ENCODE results near the gene NLRP5.
A peak's percentile ranks its signal among the peaks of the same experiment; 100 is the strongest.

Gene NLRP5

GRCh38 chr19:56106397-56106849 is 119.8 kb downstream of the NLRP5 start:
- Histone ChIP-seq H2BK5ac (ENCODE audit: low read length) (no peak overlapping the region), H3K4me2 (ENCODE audit: low read length) (no peak overlapping the region), H3K27ac (ENCODE audit: low read depth, low read length) (no peak overlapping the region), H4K5ac (ENCODE audit: low read length) (no peak overlapping the region), H3K4me3 (ENCODE audit: low read length) (no peak overlapping the region), H3K56ac (ENCODE audit: low read length) (peak overlapping the region; percentile 15), H2BK15ac (replicated peaks; ENCODE audit: low read depth) (no peak overlapping the region), H3K27me3 (ENCODE audit: insufficient read depth, low read length, poor library complexity) (no peaks in the 10 kb centered on the region), H3K79me2 (ENCODE audit: control insufficient read depth, insufficient read depth, low read length) (peaks cover 78% of the 10 kb centered on the region), H3K9ac (ENCODE audit: low read length) (no peak overlapping the region), H3K23ac (ENCODE audit: low read length) (no peak overlapping the region), H3K36me3 (ENCODE audit: control insufficient read depth, insufficient read depth, low read length) (peaks cover 2% of the 10 kb centered on the region), H3K4ac (ENCODE audit: low read depth, low read length) (no peak overlapping the region), H2BK120ac (ENCODE audit: low read depth, low read length) (no peak overlapping the region), H3K18ac (ENCODE audit: low read length) (no peak overlapping the region), H2AK5ac (ENCODE audit: low read length) (no peak overlapping the region), H3K79me1 (ENCODE audit: low read length) (peaks cover 16% of the 10 kb centered on the region), H4K8ac (ENCODE audit: low read depth, low read length) (no peak overlapping the region), H3K4me1 (ENCODE audit: control insufficient read depth, low read depth, low read length) (peaks cover 3% of the 10 kb centered on the region)
- DNase-seq, result no peak
- WGBS (ENCODE audit: extremely low coverage, insufficient coverage, low lambda C conversion rate), result no CpG with 5 or more reads among the region's 27 CpGs

- Histone ChIP-seq H3K4me3 (ENCODE audit: low read length) (no peak overlapping the region), H3K79me2 (ENCODE audit: control insufficient read depth, insufficient read depth, low read length) (peaks cover 84% of the 10 kb centered on the region), H3K23ac (ENCODE audit: low read length) (no peak overlapping the region), H2BK15ac (replicated peaks; ENCODE audit: low read depth) (no peak overlapping the region), H3K18ac (ENCODE audit: low read length) (no peak overlapping the region), H3K79me1 (ENCODE audit: low read length) (peaks cover 20% of the 10 kb centered on the region), H2BK5ac (ENCODE audit: low read length) (no peak overlapping the region), H3K4ac (ENCODE audit: low read depth, low read length) (no peak overlapping the region), H3K9ac (ENCODE audit: low read length) (no peak overlapping the region), H4K5ac (ENCODE audit: low read length) (no peak overlapping the region), H2BK120ac (ENCODE audit: low read depth, low read length) (no peak overlapping the region), H3K27ac (ENCODE audit: low read depth, low read length) (no peak overlapping the region), H3K36me3 (ENCODE audit: control insufficient read depth, insufficient read depth, low read length) (peaks cover 2% of the 10 kb centered on the region), H3K4me1 (ENCODE audit: control insufficient read depth, low read depth, low read length) (peaks cover 3% of the 10 kb centered on the region), H2AK5ac (ENCODE audit: low read length) (no peak overlapping the region), H4K8ac (ENCODE audit: low read depth, low read length) (no peak overlapping the region), H3K4me2 (ENCODE audit: low read length) (no peak overlapping the region), H3K27me3 (ENCODE audit: insufficient read depth, low read length, poor library complexity) (no peaks in the 10 kb centered on the region), H3K56ac (ENCODE audit: low read length) (no peak overlapping the region)
- DNase-seq, result no peak
- no CpG with 5 or more reads among the region's 11 CpGs for WGBS (ENCODE audit: extremely low coverage, insufficient coverage, low lambda C conversion rate)
Observed at GRCh38 chr19:56106993-56107392, 120.4 kb downstream of the NLRP5 start.

- Histone ChIP-seq H2AK5ac (ENCODE audit: low read length) (no peak overlapping the region), H4K8ac (ENCODE audit: low read depth, low read length) (no peak overlapping the region), H3K4ac (ENCODE audit: low read depth, low read length) (no peak overlapping the region), H3K27me3 (ENCODE audit: insufficient read depth, low read length, poor library complexity) (no peaks in the 10 kb centered on the region), H3K18ac (ENCODE audit: low read length) (no peak overlapping the region), H3K79me1 (ENCODE audit: low read length) (peaks cover 20% of the 10 kb centered on the region), H2BK120ac (ENCODE audit: low read depth, low read length) (no peak overlapping the region), H2BK15ac (replicated peaks; ENCODE audit: low read depth) (no peak overlapping the region), H3K4me2 (ENCODE audit: low read length) (no peak overlapping the region), H3K9ac (ENCODE audit: low read length) (no peak overlapping the region), H3K23ac (ENCODE audit: low read length) (no peak overlapping the region), H2BK5ac (ENCODE audit: low read length) (no peak overlapping the region), H3K56ac (ENCODE audit: low read length) (no peak overlapping the region), H3K36me3 (ENCODE audit: control insufficient read depth, insufficient read depth, low read length) (peaks cover 2% of the 10 kb centered on the region), H3K4me3 (ENCODE audit: low read length) (no peak overlapping the region), H3K27ac (ENCODE audit: low read depth, low read length) (no peak overlapping the region), H4K5ac (ENCODE audit: low read length) (no peak overlapping the region), H3K4me1 (ENCODE audit: control insufficient read depth, low read depth, low read length) (peaks cover 3% of the 10 kb centered on the region), H3K79me2 (ENCODE audit: control insufficient read depth, insufficient read depth, low read length) (peaks cover 85% of the 10 kb centered on the region)
- DNase-seq, result no peak
- WGBS (ENCODE audit: extremely low coverage, insufficient coverage, low lambda C conversion rate), result no CpG with 5 or more reads among the region's 27 CpGs
Observed at GRCh38 chr19:56107626-56108351, 121.2 kb downstream of the NLRP5 start.

GRCh38 chr19:56108447-56109195 is 122.0 kb downstream of the NLRP5 start:
- no peak overlapping the region for H4K8ac ChIP-seq (ENCODE audit: low read depth, low read length)
- H2BK15ac ChIP-seq (replicated peaks; ENCODE audit: low read depth), result no peak overlapping the region
- WGBS (ENCODE audit: extremely low coverage, insufficient coverage, low lambda C conversion rate), result no CpG with 5 or more reads among the region's 24 CpGs
- no peak overlapping the region for H2BK120ac ChIP-seq (ENCODE audit: low read depth, low read length)
- H3K36me3 ChIP-seq (ENCODE audit: control insufficient read depth, insufficient read depth, low read length), result no peaks in the 10 kb centered on the region
- no peak overlapping the region for H3K4me3 ChIP-seq (ENCODE audit: low read length)
- no peaks in the 10 kb centered on the region for H3K27me3 ChIP-seq (ENCODE audit: insufficient read depth, low read length, poor library complexity)
- DNase-seq, result no peak
- H3K9ac ChIP-seq (ENCODE audit: low read length), result no peak overlapping the region
- H3K23ac ChIP-seq (ENCODE audit: low read length), result no peak overlapping the region
- no peak overlapping the region for H2BK5ac ChIP-seq (ENCODE audit: low read length)
- peaks cover 21% of the 10 kb centered on the region for H3K79me1 ChIP-seq (ENCODE audit: low read length)
- H3K27ac ChIP-seq (ENCODE audit: low read depth, low read length), result no peak overlapping the region
- H3K4me1 ChIP-seq (ENCODE audit: control insufficient read depth, low read depth, low read length), result peaks cover 3% of the 10 kb centered on the region
- H3K4ac ChIP-seq (ENCODE audit: low read depth, low read length), result no peak overlapping the region
- no peak overlapping the region for H2AK5ac ChIP-seq (ENCODE audit: low read length)
- H4K5ac ChIP-seq (ENCODE audit: low read length), result no peak overlapping the region
- H3K18ac ChIP-seq (ENCODE audit: low read length), result no peak overlapping the region
- H3K56ac ChIP-seq (ENCODE audit: low read length), result peak overlapping the region; percentile 42
- peaks cover 85% of the 10 kb centered on the region for H3K79me2 ChIP-seq (ENCODE audit: control insufficient read depth, insufficient read depth, low read length)
- H3K4me2 ChIP-seq (ENCODE audit: low read length), result no peak overlapping the region

GRCh38 chr19:56109226-56109625 is 122.7 kb downstream of the NLRP5 start:
- Histone ChIP-seq H4K8ac (ENCODE audit: low read depth, low read length) (no peak overlapping the region), H3K79me2 (ENCODE audit: control insufficient read depth, insufficient read depth, low read length) (peaks cover 91% of the 10 kb centered on the region), H3K9ac (ENCODE audit: low read length) (no peak overlapping the region), H3K79me1 (ENCODE audit: low read length) (peaks cover 21% of the 10 kb centered on the region), H3K23ac (ENCODE audit: low read length) (no peak overlapping the region), H3K4me1 (ENCODE audit: control insufficient read depth, low read depth, low read length) (peaks cover 3% of the 10 kb centered on the region), H3K4me3 (ENCODE audit: low read length) (no peak overlapping the region), H3K27ac (ENCODE audit: low read depth, low read length) (no peak overlapping the region), H4K5ac (ENCODE audit: low read length) (no peak overlapping the region), H3K56ac (ENCODE audit: low read length) (no peak overlapping the region), H3K18ac (ENCODE audit: low read length) (no peak overlapping the region), H3K4ac (ENCODE audit: low read depth, low read length) (no peak overlapping the region), H3K36me3 (ENCODE audit: control insufficient read depth, insufficient read depth, low read length) (no peaks in the 10 kb centered on the region), H2BK120ac (ENCODE audit: low read depth, low read length) (no peak overlapping the region), H3K4me2 (ENCODE audit: low read length) (no peak overlapping the region), H3K27me3 (ENCODE audit: insufficient read depth, low read length, poor library complexity) (no peaks in the 10 kb centered on the region), H2AK5ac (ENCODE audit: low read length) (no peak overlapping the region), H2BK15ac (replicated peaks; ENCODE audit: low read depth) (no peak overlapping the region), H2BK5ac (ENCODE audit: low read length) (no peak overlapping the region)
- WGBS (ENCODE audit: extremely low coverage, insufficient coverage, low lambda C conversion rate), result no CpG with 5 or more reads among the region's 13 CpGs
- no peak for DNase-seq

All from mesendoderm (in vitro differentiated cells).